SH-SY5Y (cell line): ENCODE results near the gene FNIP2.

Source experiments
- GATA2 ChIP-seq: IDR thresholded peaks from 2 replicates; pipeline ENCODE4 v1.6.1; 2011; ENCODE audit warnings: mild to moderate bottlenecking, low read depth, low read length
- GATA3 ChIP-seq: IDR thresholded peaks from 2 replicates; pipeline ENCODE4 v1.6.1; 2011; ENCODE audit warnings: low read depth, mild to moderate bottlenecking, low read length, moderate library complexity

DNA sequence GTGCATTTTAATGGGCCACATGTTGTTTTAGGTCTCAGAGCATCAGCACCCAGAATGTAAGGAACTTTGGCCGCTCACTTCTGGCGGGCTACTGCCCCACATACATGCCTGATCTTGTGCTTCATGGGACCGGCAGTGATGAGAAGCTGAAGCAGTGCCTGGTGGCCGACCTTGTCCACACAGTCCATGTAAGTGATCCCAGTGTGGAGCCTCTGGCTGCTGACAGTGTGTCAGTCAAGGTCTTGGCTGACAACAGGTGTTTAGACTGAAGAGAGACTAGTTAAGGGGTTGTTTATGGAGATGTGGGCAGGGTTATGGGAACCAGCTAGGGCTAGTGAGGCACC lies 101.4 kb downstream of the FNIP2 start:
- TF ChIP-seq GATA3 (no peak), GATA2 (no peak)
